ENCODE measurements around the gene BORCS8. TPM values are rescaled to one million over a fixed set of nuclear protein-coding genes. Genes with fewer than 3 reads are reported as not detected.

The BORCS8 gene
- total RNA-seq, 1 experiment from 2014 or later, result 37.7 TPM

DNA sequence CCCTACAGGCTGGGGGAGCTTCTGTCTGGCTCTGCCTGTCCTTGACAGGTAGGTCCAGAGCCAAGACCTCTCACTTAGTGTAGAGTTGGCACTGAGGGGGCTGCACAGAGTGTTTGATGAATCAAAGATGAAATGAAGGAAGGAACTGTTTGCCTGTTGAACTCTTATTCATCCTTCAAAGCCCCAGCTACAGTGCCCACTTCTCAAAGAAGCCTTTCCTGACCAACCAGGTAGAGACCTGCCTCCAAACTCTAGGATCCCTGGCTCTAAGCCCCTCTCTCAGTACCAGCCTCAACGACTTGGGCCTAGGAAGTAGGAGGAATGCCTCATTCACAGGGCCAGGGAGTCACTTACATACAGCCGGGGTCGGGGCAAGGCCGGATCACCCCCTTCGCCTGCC, 44.6 kb downstream of the BORCS8 start:
- H3K4me3 Mint-ChIP-seq (ENCODE audit: unreplicated experiment), result no peak overlapping the region
- BruUV-seq (replicated peaks), result no TSS peak
- H3K4me1 ChIP-seq, result no peaks in the 10 kb centered on the region
- no peaks in the 10 kb centered on the region for H3K36me3 Mint-ChIP-seq (ENCODE audit: insufficient read depth, unreplicated experiment)
- no peaks in the 10 kb centered on the region for H3K27me3 ChIP-seq (replicated peaks; ENCODE audit: control insufficient read depth, insufficient read depth, low read length)
- intact Hi-C loops (cut with micrococcal nuclease; ENCODE audit: unreplicated experiment), result loop anchor here (2.0 kb wide), 2 partner anchors 77 to 213 kb away; no protein-coding TSS in a partner anchor
- H3K27me3 Mint-ChIP-seq (ENCODE audit: insufficient read depth, unreplicated experiment), result no peaks in the 10 kb centered on the region
- TF ChIP-seq, protein P1, sequence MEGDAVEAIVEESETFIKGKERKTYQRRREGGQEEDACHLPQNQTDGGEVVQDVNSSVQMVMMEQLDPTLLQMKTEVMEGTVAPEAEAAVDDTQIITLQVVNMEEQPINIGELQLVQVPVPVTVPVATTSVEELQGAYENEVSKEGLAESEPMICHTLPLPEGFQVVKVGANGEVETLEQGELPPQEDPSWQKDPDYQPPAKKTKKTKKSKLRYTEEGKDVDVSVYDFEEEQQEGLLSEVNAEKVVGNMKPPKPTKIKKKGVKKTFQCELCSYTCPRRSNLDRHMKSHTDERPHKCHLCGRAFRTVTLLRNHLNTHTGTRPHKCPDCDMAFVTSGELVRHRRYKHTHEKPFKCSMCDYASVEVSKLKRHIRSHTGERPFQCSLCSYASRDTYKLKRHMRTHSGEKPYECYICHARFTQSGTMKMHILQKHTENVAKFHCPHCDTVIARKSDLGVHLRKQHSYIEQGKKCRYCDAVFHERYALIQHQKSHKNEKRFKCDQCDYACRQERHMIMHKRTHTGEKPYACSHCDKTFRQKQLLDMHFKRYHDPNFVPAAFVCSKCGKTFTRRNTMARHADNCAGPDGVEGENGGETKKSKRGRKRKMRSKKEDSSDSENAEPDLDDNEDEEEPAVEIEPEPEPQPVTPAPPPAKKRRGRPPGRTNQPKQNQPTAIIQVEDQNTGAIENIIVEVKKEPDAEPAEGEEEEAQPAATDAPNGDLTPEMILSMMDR (IDR thresholded peaks at IDR 0.05; ENCODE audit: insufficient read depth in 1 of 2, low read depth in 1 of 2, low read length in 1 of 2, severe bottlenecking in 1 of 2, unreplicated experiment in 1 of 2), result no peak
- DNase-seq, result no peak
- no peak overlapping the region for H3K4me3 ChIP-seq (ENCODE audit: low read depth, low read length)
- no peak overlapping the region for H3K27ac Mint-ChIP-seq (ENCODE audit: unreplicated experiment)
- no peaks in the 10 kb centered on the region for H3K4me1 Mint-ChIP-seq (ENCODE audit: low read depth, unreplicated experiment)
- H3K9me3 ChIP-seq, result no peaks in the 10 kb centered on the region
- POLR2A ChIA-PET, result no interaction called here
- CTCF ChIA-PET, result no interaction called here
- no peaks in the 10 kb centered on the region for H3K9me3 Mint-ChIP-seq (ENCODE audit: unreplicated experiment)
- no peaks in the 10 kb centered on the region for H3K36me3 ChIP-seq (ENCODE audit: control insufficient read depth, insufficient read depth, low read length)

DNA sequence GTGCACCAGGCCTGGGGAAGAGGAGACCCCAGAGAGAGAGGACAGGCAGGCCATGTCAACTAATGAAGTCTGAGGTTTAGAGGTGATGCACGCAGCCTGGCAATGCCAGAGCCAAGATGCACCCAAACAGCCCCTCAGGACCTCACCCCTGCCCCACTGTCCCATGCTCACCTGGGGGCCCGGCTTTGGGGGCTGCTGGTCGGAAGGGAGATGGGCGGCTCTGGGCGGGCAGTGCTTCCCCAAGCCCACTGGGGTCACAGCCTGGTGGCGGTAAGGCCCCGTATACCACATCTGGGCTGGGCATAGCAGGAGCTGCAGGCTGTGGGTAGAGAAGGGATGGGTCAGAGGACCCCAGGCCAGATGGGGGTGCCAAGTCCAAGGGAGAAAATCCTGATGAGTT, 45.1 kb downstream of the BORCS8 start:
- DNase-seq, result no peak
- BruUV-seq (replicated peaks), result no TSS peak
- no peak overlapping the region for H3K4me3 Mint-ChIP-seq (ENCODE audit: unreplicated experiment)
- H3K4me1 Mint-ChIP-seq (ENCODE audit: low read depth, unreplicated experiment), result no peaks in the 10 kb centered on the region
- TF ChIP-seq, protein P1 (IDR thresholded peaks at IDR 0.05; ENCODE audit: insufficient read depth in 1 of 2, low read depth in 1 of 2, low read length in 1 of 2, severe bottlenecking in 1 of 2, unreplicated experiment in 1 of 2), result no peak
- ChIA-PET POLR2A (no interaction called here), CTCF (no interaction called here)
- Histone ChIP-seq H3K4me1 (no peaks in the 10 kb centered on the region), H3K36me3 (ENCODE audit: control insufficient read depth, insufficient read depth, low read length) (no peaks in the 10 kb centered on the region), H3K4me3 (ENCODE audit: low read depth, low read length) (no peak overlapping the region), H3K9me3 (no peaks in the 10 kb centered on the region), H3K27me3 (replicated peaks; ENCODE audit: control insufficient read depth, insufficient read depth, low read length) (no peaks in the 10 kb centered on the region)
- H3K27ac Mint-ChIP-seq (ENCODE audit: unreplicated experiment), result no peak overlapping the region
- H3K9me3 Mint-ChIP-seq (ENCODE audit: unreplicated experiment), result no peaks in the 10 kb centered on the region
- no peaks in the 10 kb centered on the region for H3K36me3 Mint-ChIP-seq (ENCODE audit: insufficient read depth, unreplicated experiment)
- no peaks in the 10 kb centered on the region for H3K27me3 Mint-ChIP-seq (ENCODE audit: insufficient read depth, unreplicated experiment)
- intact Hi-C loops (cut with micrococcal nuclease; ENCODE audit: unreplicated experiment), result loop anchor here (1.0 to 2.0 kb wide), 4 partner anchors 28 to 214 kb away; no protein-coding TSS in a partner anchor

GRCh38 chr19:19145684-19146608, 46.0 kb downstream of the BORCS8 start:
- H3K36me3 Mint-ChIP-seq (ENCODE audit: insufficient read depth, unreplicated experiment), result no peaks in the 10 kb centered on the region
- no peaks in the 10 kb centered on the region for H3K27me3 Mint-ChIP-seq (ENCODE audit: insufficient read depth, unreplicated experiment)
- no TSS peak for BruUV-seq (replicated peaks)

More at GRCh38 chr19:19145684-19146608, 46.0 kb downstream of the BORCS8 start:
- no peak overlapping the region for H3K27ac Mint-ChIP-seq (ENCODE audit: unreplicated experiment)
- no peaks in the 10 kb centered on the region for H3K4me1 ChIP-seq
- H3K36me3 ChIP-seq (ENCODE audit: control insufficient read depth, insufficient read depth, low read length), result no peaks in the 10 kb centered on the region
- no peak overlapping the region for H3K4me3 Mint-ChIP-seq (ENCODE audit: unreplicated experiment)
- H3K4me3 ChIP-seq (ENCODE audit: low read depth, low read length), result no peak overlapping the region
- ChIA-PET POLR2A (no interaction called here), CTCF (interaction anchor here (0.5 to 1.0 kb wide), 5 partner anchors 9 to 209 kb away, joined by 3 to 7 read pairs (median 3); no protein-coding TSS in a partner anchor)
- no peaks in the 10 kb centered on the region for H3K9me3 ChIP-seq
- intact Hi-C loops (cut with micrococcal nuclease; ENCODE audit: unreplicated experiment), result loop anchor here (1.0 to 2.0 kb wide), 4 partner anchors 29 to 215 kb away; no protein-coding TSS in a partner anchor
- H3K9me3 Mint-ChIP-seq (ENCODE audit: unreplicated experiment), result no peaks in the 10 kb centered on the region
- peak; percentile 75 to 90 for DNase-seq
- H3K27me3 ChIP-seq (replicated peaks; ENCODE audit: control insufficient read depth, insufficient read depth, low read length), result no peaks in the 10 kb centered on the region
- TF ChIP-seq, protein P1 (IDR thresholded peaks at IDR 0.05; ENCODE audit: insufficient read depth in 1 of 2, low read depth in 1 of 2, low read length in 1 of 2, severe bottlenecking in 1 of 2, unreplicated experiment in 1 of 2), result peak; percentile 93 to 96
- H3K4me1 Mint-ChIP-seq (ENCODE audit: low read depth, unreplicated experiment), result no peaks in the 10 kb centered on the region
